PFSK-1 (cell line): ENCODE measurements around the gene KCNJ6.

Source experiments
- POLR2AphosphoS5 ChIP-seq: IDR thresholded peaks from 2 replicates; pipeline ENCODE4 v1.6.1; 2012; ENCODE audit warnings: low read depth, mild to moderate bottlenecking, control low read depth, low read length, moderate library complexity
- SIN3A ChIP-seq: IDR thresholded peaks from 2 replicates; pipeline ENCODE4 v1.6.1; 2012; ENCODE audit warnings: mild to moderate bottlenecking, low read length, moderate library complexity, borderline replicate concordance; ENCODE audit not compliant: insufficient read depth
- TAF1 ChIP-seq: IDR thresholded peaks from 2 replicates; pipeline ENCODE4 v1.6.1; 2012; ENCODE audit warnings: low read length, control low read depth, borderline replicate concordance; ENCODE audit not compliant: insufficient read depth
- TF ChIP-seq, protein P1 (sequence below), 2 experiments: IDR thresholded peaks; 2 replicates each; pipeline versions ENCODE4 v1.6.1 to v1.8.0; 2011 to 2012; ENCODE audit warnings: low read depth in 2 of 2, low read length in 2 of 2, control low read depth in 1 of 2, inconsistent platforms in 1 of 2, mild to moderate bottlenecking in 1 of 2, moderate library complexity in 1 of 2; ENCODE audit not compliant: insufficient read depth in 1 of 2

DNA sequence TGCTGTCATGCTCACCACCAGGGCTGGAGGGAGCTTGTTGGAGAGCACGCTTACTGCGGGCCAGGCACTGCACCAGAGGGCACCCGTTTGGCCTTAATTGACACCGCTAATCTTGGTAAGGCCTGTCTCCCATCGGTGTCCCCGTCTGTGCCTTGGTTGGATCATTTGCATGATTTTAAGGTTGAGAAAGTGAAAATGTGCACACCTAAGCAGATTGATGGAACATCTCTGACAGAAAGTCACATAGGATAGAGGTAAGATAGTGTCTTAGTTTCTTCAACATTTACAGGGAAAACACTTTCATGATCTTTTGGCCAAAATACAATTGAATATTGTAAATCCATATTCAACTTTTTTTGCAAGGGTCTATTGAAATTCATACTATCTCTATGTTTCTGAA is 255.5 kb downstream of the KCNJ6 start:
- no peak for TF ChIP-seq SIN3A
- no peak for TF ChIP-seq TAF1
- TF ChIP-seq POLR2AphosphoS5: no peak
- TF ChIP-seq, protein P1, sequence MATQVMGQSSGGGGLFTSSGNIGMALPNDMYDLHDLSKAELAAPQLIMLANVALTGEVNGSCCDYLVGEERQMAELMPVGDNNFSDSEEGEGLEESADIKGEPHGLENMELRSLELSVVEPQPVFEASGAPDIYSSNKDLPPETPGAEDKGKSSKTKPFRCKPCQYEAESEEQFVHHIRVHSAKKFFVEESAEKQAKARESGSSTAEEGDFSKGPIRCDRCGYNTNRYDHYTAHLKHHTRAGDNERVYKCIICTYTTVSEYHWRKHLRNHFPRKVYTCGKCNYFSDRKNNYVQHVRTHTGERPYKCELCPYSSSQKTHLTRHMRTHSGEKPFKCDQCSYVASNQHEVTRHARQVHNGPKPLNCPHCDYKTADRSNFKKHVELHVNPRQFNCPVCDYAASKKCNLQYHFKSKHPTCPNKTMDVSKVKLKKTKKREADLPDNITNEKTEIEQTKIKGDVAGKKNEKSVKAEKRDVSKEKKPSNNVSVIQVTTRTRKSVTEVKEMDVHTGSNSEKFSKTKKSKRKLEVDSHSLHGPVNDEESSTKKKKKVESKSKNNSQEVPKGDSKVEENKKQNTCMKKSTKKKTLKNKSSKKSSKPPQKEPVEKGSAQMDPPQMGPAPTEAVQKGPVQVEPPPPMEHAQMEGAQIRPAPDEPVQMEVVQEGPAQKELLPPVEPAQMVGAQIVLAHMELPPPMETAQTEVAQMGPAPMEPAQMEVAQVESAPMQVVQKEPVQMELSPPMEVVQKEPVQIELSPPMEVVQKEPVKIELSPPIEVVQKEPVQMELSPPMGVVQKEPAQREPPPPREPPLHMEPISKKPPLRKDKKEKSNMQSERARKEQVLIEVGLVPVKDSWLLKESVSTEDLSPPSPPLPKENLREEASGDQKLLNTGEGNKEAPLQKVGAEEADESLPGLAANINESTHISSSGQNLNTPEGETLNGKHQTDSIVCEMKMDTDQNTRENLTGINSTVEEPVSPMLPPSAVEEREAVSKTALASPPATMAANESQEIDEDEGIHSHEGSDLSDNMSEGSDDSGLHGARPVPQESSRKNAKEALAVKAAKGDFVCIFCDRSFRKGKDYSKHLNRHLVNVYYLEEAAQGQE (IDR thresholded peaks at IDR 0.05; ENCODE audit: insufficient read depth in 1 of 2, low read depth in 2 of 2, low read length in 2 of 2): no peak
